ENCODE measurements around the gene LTF. TPM values are rescaled to one million over a fixed set of nuclear protein-coding genes. Genes with fewer than 3 reads are reported as not detected.

LTF gene
- total RNA-seq, 2 experiments from 2014 or later, result not detected

Other genes with a start within 250 kb of the LTF start
- under 1 TPM; 0.34 to 0.37 TPM for gene CCR3, start 222.4 kb downstream of the LTF start, total RNA-seq
- gene CCR2, start 110.8 kb downstream of the LTF start, total RNA-seq, result 10 to 100 TPM; 70.8 to 70.9 TPM
- gene CCR5, start 94.0 kb downstream of the LTF start, total RNA-seq, result 10 to 100 TPM; 38.4 to 38.8 TPM
- 10 to 100 TPM; 10.1 to 11.2 TPM for gene CCRL2, start 57.6 kb downstream of the LTF start, total RNA-seq
- gene RTP3, start 33.1 kb upstream of the LTF start, total RNA-seq, result not detected
- under 1 TPM in 1 of 2 experiments, not detected in 1; 0.11 TPM for gene LRRC2, start 101.4 kb upstream of the LTF start, total RNA-seq
- not detected for gene FAM240A, start 147.6 kb upstream of the LTF start, total RNA-seq
- gene ALS2CL, start 228.8 kb upstream of the LTF start, total RNA-seq, result 1 to 10 TPM; 1.3 to 1.4 TPM
- under 1 TPM in 1 of 2 experiments, not detected in 1; 0.34 TPM for gene TMIE, start 236.5 kb upstream of the LTF start, total RNA-seq

Measured in activated CD8-positive, alpha-beta T cell treated with anti-CD3 and anti-CD28 coated beads, Interleukin-2, amount 10 ng/mL, durations not matched to agents 7 days and 5 days (primary cell).